Measurements from ENCODE around the gene PDE1C.

PDE1C gene

DNA sequence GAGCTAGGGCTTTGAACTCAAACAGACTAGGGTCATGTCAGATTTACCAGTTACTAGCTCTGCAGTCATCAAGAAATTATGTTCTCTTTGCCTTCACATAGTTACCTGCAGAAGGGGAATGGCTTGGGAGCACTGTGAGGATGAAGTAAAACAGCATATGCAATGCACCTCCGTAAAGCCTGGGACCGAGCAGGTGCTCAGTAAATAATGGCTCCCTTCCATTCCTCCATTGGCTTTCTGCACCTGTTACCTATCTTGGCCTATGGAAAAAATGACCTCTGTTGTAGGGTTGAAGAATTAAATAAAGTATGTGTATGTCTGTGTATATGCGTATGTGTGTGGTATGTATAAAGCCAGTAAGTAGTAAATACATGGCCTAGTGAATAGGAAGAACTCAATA is 78.8 kb downstream of the PDE1C start:
- H3K27ac ChIP-seq = no peak overlapping the region
- TF ChIP-seq, protein P1, sequence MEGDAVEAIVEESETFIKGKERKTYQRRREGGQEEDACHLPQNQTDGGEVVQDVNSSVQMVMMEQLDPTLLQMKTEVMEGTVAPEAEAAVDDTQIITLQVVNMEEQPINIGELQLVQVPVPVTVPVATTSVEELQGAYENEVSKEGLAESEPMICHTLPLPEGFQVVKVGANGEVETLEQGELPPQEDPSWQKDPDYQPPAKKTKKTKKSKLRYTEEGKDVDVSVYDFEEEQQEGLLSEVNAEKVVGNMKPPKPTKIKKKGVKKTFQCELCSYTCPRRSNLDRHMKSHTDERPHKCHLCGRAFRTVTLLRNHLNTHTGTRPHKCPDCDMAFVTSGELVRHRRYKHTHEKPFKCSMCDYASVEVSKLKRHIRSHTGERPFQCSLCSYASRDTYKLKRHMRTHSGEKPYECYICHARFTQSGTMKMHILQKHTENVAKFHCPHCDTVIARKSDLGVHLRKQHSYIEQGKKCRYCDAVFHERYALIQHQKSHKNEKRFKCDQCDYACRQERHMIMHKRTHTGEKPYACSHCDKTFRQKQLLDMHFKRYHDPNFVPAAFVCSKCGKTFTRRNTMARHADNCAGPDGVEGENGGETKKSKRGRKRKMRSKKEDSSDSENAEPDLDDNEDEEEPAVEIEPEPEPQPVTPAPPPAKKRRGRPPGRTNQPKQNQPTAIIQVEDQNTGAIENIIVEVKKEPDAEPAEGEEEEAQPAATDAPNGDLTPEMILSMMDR (conservative IDR thresholded peaks at IDR 0.05) = no peak

DNA sequence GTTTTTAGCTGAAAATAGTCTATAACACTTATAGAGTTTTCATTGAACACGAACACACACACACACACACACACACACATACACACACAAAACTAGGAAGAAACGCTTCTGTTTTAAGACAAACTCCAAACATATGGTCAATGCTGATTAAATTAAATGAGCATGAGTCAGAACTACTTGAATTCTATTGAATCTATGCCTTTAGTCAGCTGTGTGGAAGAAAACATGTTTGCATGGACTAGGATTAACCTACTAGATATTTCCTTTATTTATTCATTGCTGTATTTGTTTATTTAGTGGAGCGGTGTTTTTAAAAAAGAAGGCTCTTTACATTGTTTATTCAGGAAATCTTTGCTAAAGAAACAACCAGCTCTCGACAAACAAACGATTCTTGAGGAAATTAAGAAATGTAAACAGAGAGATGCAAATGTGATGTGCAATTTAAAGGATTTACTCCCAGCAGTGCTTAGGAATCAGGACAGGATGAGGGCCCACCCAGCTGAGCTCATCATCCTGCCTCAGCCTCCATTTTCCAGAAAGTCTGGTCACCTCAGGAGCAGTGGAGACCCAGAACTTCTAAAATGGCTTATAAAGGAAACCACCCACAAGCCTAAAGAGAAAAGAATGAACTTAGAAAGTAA is 83.2 kb downstream of the PDE1C start:
- TF ChIP-seq, protein P1 (conservative IDR thresholded peaks at IDR 0.05) = no peak
- H3K27ac ChIP-seq = no peak overlapping the region

DNA sequence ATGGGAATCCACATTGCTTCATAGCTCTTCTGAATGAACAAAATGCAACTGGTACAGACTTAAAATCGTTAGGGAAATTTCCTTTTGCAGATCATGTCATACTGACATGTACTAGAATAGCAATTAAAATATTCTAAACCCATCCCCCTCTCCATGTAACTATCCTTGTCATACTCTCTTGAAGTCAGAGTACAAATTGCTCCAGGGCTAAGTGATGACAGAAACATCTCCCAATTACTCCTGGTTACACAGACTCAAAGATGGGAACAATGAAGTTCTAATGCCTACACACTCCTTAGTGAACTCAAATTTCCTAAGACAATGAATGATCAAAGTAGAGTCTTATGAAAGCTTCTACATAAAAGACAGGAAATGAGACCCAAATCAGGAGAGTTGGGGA is 87.2 kb downstream of the PDE1C start:
- TF ChIP-seq, protein P1 (conservative IDR thresholded peaks at IDR 0.05) = no peak
- no peak overlapping the region for H3K27ac ChIP-seq

DNA sequence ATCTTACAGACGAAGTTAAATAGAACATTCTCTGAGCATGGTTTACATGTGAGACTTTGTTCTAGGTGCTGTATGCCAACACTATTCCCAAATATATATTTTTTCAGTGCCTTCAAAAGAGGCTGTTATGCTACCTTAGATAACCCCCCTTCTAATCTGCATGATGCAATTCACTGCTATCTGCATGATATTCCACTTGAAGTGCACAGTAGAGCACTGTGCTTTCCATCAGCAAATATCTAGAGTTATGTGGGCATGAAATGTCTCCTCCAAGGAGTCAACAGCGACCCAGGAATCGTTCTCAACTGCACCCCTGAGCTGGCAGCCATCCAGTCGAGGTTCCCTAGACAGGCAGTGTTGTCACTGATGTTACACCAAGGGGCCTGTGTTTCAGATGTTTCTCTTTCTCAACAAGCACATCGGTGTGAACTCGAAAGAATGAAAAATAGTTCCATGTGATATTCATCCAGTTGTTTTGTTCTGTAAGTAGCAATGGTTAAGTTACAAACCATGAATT is 88.3 kb downstream of the PDE1C start:
- TF ChIP-seq, protein P1 (conservative IDR thresholded peaks at IDR 0.05) = no peak
- H3K27ac ChIP-seq = no peak overlapping the region

DNA sequence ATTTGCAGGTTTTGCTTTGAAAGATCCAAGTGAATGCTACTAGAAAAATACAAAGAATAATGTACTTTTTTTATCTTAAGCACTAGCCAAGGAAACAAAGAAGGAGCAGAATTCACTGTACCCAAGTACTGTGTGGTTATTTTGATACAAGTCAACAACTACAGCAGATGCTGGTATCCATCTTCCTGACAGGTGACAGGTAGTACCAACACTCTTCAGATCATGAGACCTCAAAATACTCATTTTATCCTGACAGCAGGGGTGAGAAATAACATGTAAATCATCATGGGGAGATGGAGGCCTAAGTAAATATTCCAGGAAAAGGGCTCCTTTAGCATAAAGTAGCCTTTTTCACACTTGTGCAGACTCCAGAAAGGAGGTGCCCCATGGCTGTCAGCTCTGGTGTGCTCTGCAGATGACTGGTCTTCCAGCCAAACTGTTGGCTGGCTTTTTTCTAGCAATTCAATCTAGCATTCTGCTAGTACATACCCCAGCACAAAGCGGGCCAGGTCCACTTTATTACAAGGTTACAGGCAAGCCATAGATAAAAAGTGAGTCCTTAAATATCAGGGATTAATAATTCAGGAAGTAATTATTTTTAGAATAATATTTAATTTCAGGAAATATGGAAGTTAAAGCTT is 90.4 kb downstream of the PDE1C start:
- no peak overlapping the region for H3K27ac ChIP-seq
- TF ChIP-seq, protein P1 (conservative IDR thresholded peaks at IDR 0.05) = no peak

DNA sequence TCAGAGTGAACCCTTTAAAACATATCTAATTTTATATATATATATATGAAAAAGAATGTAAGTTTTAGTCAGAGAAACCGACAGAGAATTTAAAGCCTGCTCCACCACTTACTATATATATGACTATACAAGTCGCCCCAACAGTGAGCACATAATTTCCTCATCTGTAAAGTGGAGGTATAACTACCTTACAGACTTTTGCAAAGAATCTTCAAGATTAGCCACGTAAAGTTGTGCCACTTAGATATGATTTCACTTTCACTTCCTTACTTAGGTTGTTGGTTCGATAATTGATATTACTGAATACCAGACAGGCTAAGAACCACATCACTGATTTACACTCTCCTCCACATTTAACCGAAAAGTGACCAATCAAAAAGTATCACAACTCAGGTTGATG is 94.7 kb downstream of the PDE1C start:
- H3K27ac ChIP-seq = no peak overlapping the region
- TF ChIP-seq, protein P1 (conservative IDR thresholded peaks at IDR 0.05) = no peak

DNA sequence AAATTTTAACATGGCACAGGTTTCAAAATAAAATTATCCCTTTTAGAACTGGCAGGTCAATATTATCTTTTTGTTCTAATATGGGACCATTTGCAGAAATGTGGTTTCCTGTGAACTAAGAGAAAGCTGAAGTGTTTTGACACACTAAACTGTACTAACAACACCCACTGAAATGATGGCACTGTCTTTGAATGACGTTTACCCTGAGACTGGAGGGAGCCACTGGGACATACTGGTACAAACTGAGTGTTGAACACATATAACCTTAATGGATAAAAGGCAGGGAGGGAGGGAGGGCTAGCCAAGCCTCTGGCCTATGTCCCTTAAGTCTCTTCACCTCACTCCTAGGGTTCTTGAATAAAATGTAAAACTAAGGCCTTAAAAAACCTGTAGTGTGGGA is 95.9 kb downstream of the PDE1C start:
- no peak overlapping the region for H3K27ac ChIP-seq
- TF ChIP-seq, protein P1 (conservative IDR thresholded peaks at IDR 0.05) = no peak

All from VCaP (cell line).